NOMO-1 treated with DMSO at 0.1 percent for 48 hours (cell line): ENCODE results near the gene E2F6.

Experiments used
- DNase-seq: peaks from one replicate; lab custom pipeline; 2025; ENCODE audit not compliant: unreplicated experiment; lab: John Stamatoyannopoulos, UW

The E2F6 gene

GRCh38 chr2:11465485-11466306 is at the start of gene E2F6:
TSS of gene E2F6 (minus strand) at chr2:11466161. CDS start at chr2:11465879, 282 bp downstream.
- peak; percentile 61 for DNase-seq

GRCh38 chr2:11515490-11515981 is 49.6 kb upstream of the E2F6 start:
- DNase-seq = no peak

GRCh38 chr2:11514904-11515303 is 48.9 kb upstream of the E2F6 start:
- DNase-seq = no peak

- DNase-seq = no peak
These were observed 48.2 kb upstream of the E2F6 start for GRCh38 chr2:11514081-11514730.

- no peak for DNase-seq
These were observed 47.4 kb upstream of the E2F6 start for GRCh38 chr2:11513319-11513718.

- DNase-seq = no peak
These were observed 46.5 kb upstream of the E2F6 start for GRCh38 chr2:11512431-11512830.

- no peak for DNase-seq
These were observed 43.8 kb upstream of the E2F6 start for GRCh38 chr2:11509657-11510360.

- no peak for DNase-seq
These were observed 42.3 kb upstream of the E2F6 start for GRCh38 chr2:11508279-11508678.

GRCh38 chr2:11507517-11507916 is 41.6 kb upstream of the E2F6 start:
- no peak for DNase-seq

GRCh38 chr2:11506611-11506969 is 40.6 kb upstream of the E2F6 start:
- DNase-seq = no peak

- no peak for DNase-seq
These were observed 40.0 kb upstream of the E2F6 start for GRCh38 chr2:11505652-11506610.

GRCh38 chr2:11503354-11503927 is 37.5 kb upstream of the E2F6 start:
- DNase-seq = no peak

GRCh38 chr2:11502740-11503292 is 36.9 kb upstream of the E2F6 start:
- no peak for DNase-seq

- no peak for DNase-seq
These were observed 34.8 kb upstream of the E2F6 start for GRCh38 chr2:11500702-11501303.

- DNase-seq = no peak
These were observed 33.3 kb upstream of the E2F6 start for GRCh38 chr2:11499081-11499743.

- no peak for DNase-seq
These were observed 32.6 kb upstream of the E2F6 start for GRCh38 chr2:11498543-11499034.

- no peak for DNase-seq
These were observed 30.1 kb upstream of the E2F6 start for GRCh38 chr2:11495844-11496681.

GRCh38 chr2:11494310-11494709 is 28.3 kb upstream of the E2F6 start:
- DNase-seq = no peak
